ENCODE results near the gene SGSM1.

SGSM1 gene

DNA sequence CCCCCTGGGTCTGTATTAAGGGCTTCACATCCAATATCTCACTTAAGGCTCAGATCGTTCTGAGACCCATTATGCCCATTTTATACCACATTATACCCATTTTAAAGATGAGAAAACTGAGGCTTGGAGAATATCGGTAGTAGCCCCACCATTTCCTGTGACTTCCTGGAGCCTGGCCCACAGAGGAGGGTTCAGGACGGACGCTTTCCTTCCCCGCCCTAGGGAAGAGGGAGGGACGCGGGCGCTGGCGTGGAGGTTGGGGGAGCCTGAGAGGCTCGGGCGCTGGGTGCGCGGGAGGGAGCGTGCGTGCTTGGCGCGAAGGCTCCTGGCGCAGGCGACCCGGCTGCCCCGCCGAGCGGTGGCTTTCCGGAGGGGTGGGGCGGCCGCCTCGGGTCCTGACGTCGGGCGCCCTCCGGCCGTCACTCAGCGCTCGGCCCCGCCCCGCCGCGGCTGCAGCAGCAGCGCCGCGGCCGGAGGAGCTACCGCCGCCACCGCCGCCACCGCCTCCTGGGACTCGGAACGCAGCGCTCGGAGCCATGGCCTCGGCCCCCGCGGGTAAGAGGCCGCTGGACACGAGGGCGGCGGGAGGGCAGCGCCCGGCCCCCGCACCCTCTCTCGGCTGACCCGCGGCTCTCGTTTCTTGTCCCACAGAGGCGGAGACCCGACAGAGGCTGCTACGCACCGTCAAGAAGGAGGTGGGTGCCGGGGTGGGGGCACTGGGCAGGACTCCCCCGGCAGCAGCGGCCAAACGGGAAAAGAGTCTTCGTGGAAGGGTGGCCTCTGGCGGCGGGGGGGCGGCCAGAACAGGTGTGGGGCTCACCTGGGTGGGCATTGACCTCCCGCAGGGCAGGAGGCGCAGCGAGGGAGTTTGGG lies at the start of gene SGSM1:
Gene SGSM1 (plus strand): TSS at position 422 of the 873 bp plus-strand sequence. CDS start 115 bp downstream, at position 537.
- H3K27ac ChIP-seq (ENCODE audit: low read length) = no peak within 1 kb of the TSS
- H3K4me3 ChIP-seq (ENCODE audit: low read length) = peak within 1 kb of the TSS; percentile 72
- H3K9ac ChIP-seq (ENCODE audit: low read depth, low read length) = peak within 1 kb of the TSS; percentile 72; the same call in 1 of the 2 replicates
- H3K27me3 ChIP-seq (ENCODE audit: insufficient read depth, low read length) = peaks cover 8% of the 10 kb centered on the region
- H3K36me3 ChIP-seq (ENCODE audit: insufficient read depth, low read depth, low read length) = no peaks in the 10 kb centered on the region
- no peaks in the 10 kb centered on the region for H3K4me1 ChIP-seq (ENCODE audit: insufficient read depth, low read length)
- H3K9me3 ChIP-seq (ENCODE audit: insufficient read depth, low read depth, low read length) = no peaks in the 10 kb centered on the region

DNA sequence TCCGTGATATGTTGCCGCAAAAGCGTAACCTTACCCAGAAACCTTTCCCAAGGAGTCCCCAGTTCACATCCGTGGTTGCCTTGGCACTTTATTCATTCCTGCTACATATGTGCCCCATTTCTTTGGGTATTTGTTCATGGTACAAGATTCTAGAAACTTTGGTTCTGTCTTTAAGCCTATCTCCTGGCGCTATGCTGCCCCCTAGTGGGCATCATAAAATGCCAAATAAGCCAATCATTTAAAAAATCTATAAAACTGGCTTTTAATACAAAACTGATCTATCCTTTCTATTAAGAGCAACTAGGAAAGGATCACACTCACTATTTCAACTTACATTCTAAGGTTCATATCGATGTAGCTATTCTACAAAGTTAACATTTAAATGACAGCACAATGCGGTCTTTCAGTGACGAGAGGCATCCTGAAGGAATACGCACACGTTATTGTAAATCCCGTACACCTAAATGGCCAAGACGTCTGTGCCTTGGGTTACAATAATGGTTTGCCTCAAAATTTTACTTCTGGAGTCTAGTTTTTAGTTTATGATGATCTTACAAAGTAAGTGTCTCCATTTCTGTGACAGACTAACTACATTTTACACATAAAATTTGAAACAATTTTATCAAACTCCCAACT lies 47.7 kb upstream of the SGSM1 start:
- Histone ChIP-seq H3K36me3 (ENCODE audit: insufficient read depth, low read depth, low read length) (no peaks in the 10 kb centered on the region), H3K4me1 (ENCODE audit: insufficient read depth, low read length) (0 out of 2 replicates have a peak, but pooled peaks cover 3% of the 10 kb centered on the region), H3K4me3 (ENCODE audit: low read length) (no peak overlapping the region), H3K27ac (ENCODE audit: low read length) (no peak overlapping the region), H3K9ac (ENCODE audit: low read depth, low read length) (no peak overlapping the region), H3K9me3 (ENCODE audit: insufficient read depth, low read depth, low read length) (no peaks in the 10 kb centered on the region), H3K27me3 (ENCODE audit: insufficient read depth, low read length) (no peaks in the 10 kb centered on the region)

- Histone ChIP-seq H3K27me3 (ENCODE audit: insufficient read depth, low read length) (no peaks in the 10 kb centered on the region), H3K27ac (ENCODE audit: low read length) (no peak overlapping the region), H3K4me1 (ENCODE audit: insufficient read depth, low read length) (0 out of 2 replicates have a peak, but pooled peaks cover 3% of the 10 kb centered on the region), H3K9ac (ENCODE audit: low read depth, low read length) (no peak overlapping the region), H3K36me3 (ENCODE audit: insufficient read depth, low read depth, low read length) (no peaks in the 10 kb centered on the region), H3K4me3 (ENCODE audit: low read length) (no peak overlapping the region), H3K9me3 (ENCODE audit: insufficient read depth, low read depth, low read length) (no peaks in the 10 kb centered on the region)
These were observed 46.2 kb upstream of the SGSM1 start for GRCh38 chr22:24759765-24760164.

DNA sequence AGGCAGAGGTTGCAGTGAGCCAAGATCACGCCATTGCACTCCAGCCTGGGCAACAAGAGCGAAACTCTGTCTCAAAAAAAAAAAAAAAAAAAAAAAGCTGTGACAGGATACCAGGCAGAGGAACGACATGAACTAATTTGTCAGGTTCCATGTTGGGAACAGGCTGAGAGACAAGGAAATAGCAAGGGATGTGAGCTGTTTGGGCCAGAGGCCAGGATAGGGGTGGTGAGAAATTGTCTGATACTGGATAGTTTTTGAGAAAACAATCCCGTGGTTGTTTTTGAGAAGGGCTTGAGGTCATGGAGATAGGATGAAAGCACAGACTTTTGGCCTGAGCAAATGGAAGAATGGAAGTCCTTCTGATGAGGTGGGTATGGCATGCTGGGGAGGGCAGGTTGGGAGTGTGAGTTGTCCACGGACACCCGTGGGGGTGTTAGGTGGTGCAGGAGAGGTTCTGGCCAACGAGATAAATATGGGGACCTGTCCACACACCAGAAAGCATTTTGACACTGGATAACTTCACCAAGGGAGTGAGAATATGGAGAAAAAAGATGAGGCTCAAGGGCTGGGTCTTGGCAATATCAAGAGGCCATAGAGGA lies 45.2 kb upstream of the SGSM1 start:
- H3K4me3 ChIP-seq (ENCODE audit: low read length) = no peak overlapping the region
- H3K27ac ChIP-seq (ENCODE audit: low read length) = no peak overlapping the region
- 0 out of 2 replicates have a peak, but pooled peaks cover 3% of the 10 kb centered on the region for H3K4me1 ChIP-seq (ENCODE audit: insufficient read depth, low read length)
- H3K27me3 ChIP-seq (ENCODE audit: insufficient read depth, low read length) = no peaks in the 10 kb centered on the region
- H3K36me3 ChIP-seq (ENCODE audit: insufficient read depth, low read depth, low read length) = no peaks in the 10 kb centered on the region
- no peak overlapping the region for H3K9ac ChIP-seq (ENCODE audit: low read depth, low read length)
- no peaks in the 10 kb centered on the region for H3K9me3 ChIP-seq (ENCODE audit: insufficient read depth, low read depth, low read length)

DNA sequence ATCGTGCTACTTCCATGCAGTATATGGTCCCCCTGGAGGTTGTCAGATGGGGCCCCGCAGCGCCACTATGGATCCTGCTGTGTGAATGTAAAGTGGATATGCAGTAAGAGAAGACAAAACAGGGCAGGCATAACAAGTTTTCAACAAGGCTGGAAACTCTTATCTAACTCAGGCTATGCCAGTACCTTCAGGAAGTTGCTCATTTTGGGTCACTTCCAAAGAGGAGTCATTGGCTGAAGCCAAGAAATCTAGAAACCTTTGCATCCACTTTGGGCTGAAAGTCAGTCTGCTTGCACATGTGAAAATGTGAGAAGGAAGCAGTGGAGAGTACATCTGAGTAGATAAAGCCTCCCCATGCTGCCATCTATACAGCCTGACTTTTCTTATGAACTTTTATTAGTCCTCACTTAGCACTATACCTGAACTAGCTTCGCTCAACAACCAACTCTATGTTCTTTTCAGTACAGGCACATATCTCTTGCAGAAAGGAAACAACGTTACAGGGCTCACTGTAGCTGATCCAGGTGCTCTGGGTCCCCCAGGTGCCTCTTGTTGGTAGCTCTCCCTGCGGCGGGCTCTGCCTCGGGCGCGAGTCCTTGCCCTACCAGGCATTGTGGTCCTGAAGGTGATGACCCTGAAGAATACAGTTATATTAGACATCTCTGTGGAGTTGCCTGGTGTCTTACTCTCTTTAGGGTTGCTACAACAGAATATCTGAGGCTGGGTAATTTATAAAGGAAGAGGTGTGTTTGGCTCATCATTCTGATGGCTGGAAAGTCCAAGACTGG lies 43.9 kb upstream of the SGSM1 start:
- H3K4me3 ChIP-seq (ENCODE audit: low read length) = no peak overlapping the region
- H3K27me3 ChIP-seq (ENCODE audit: insufficient read depth, low read length) = no peaks in the 10 kb centered on the region
- no peaks in the 10 kb centered on the region for H3K36me3 ChIP-seq (ENCODE audit: insufficient read depth, low read depth, low read length)
- H3K4me1 ChIP-seq (ENCODE audit: insufficient read depth, low read length) = 0 out of 2 replicates have a peak, but pooled peaks cover 3% of the 10 kb centered on the region
- no peak overlapping the region for H3K9ac ChIP-seq (ENCODE audit: low read depth, low read length)
- no peaks in the 10 kb centered on the region for H3K9me3 ChIP-seq (ENCODE audit: insufficient read depth, low read depth, low read length)
- H3K27ac ChIP-seq (ENCODE audit: low read length) = no peak overlapping the region

- Histone ChIP-seq H3K9me3 (ENCODE audit: insufficient read depth, low read depth, low read length) (no peaks in the 10 kb centered on the region), H3K27ac (ENCODE audit: low read length) (no peak overlapping the region), H3K4me3 (ENCODE audit: low read length) (no peak overlapping the region), H3K27me3 (ENCODE audit: insufficient read depth, low read length) (no peaks in the 10 kb centered on the region), H3K9ac (ENCODE audit: low read depth, low read length) (no peak overlapping the region), H3K4me1 (ENCODE audit: insufficient read depth, low read length) (0 out of 2 replicates have a peak, but pooled peaks cover 3% of the 10 kb centered on the region), H3K36me3 (ENCODE audit: insufficient read depth, low read depth, low read length) (no peaks in the 10 kb centered on the region)
These were observed 42.0 kb upstream of the SGSM1 start for GRCh38 chr22:24763872-24764485.

GRCh38 chr22:24765166-24765565 lies 40.8 kb upstream of the SGSM1 start:
- no peak overlapping the region for H3K4me3 ChIP-seq (ENCODE audit: low read length)
- H3K36me3 ChIP-seq (ENCODE audit: insufficient read depth, low read depth, low read length) = no peaks in the 10 kb centered on the region
- H3K9ac ChIP-seq (ENCODE audit: low read depth, low read length) = no peak overlapping the region
- H3K27ac ChIP-seq (ENCODE audit: low read length) = no peak overlapping the region
- H3K9me3 ChIP-seq (ENCODE audit: insufficient read depth, low read depth, low read length) = no peaks in the 10 kb centered on the region
- no peaks in the 10 kb centered on the region for H3K27me3 ChIP-seq (ENCODE audit: insufficient read depth, low read length)
- H3K4me1 ChIP-seq (ENCODE audit: insufficient read depth, low read length) = 0 out of 2 replicates have a peak, but pooled peaks cover 3% of the 10 kb centered on the region

DNA sequence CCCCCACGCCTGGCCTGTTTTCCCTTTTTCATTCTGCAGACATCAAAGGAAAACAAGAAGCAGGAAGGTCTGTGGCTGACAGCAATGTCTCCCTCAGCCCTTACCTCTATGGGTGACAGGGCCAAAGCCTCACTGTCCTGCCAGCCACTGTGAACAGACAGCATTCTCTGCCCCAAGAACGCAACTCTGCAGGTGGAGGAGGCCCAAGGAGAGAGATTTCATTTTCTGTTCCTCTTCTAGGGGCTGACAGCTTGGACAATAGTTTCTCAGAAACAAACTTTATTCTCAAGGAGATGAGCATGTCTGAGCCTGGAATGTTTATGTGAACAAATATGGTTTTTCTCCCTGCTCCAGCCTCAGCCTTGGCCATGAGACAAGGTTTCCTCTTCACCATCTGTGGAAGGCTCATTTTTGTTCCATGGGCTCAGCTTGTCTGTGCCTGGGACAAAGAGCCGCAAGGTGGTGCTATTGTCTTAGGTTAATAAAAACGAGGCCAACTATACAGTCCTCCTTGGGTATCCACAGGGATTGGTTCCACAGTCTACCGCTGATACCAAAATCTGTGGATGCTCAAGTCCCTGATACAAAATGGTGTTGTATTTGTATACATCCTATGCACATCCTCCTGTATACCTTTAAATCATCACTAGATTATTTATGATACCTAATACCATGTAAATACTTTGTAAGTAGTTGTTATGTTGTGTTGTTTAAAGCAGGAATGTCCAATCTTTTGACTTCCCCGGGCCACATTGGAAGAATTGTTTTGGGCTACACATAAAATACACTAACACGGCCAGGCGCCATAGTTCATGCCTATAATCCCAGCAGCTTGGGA lies 37.3 kb upstream of the SGSM1 start:
- Histone ChIP-seq H3K27ac (ENCODE audit: low read length) (no peak overlapping the region), H3K4me1 (ENCODE audit: insufficient read depth, low read length) (0 out of 2 replicates have a peak, but pooled peaks cover 3% of the 10 kb centered on the region), H3K9me3 (ENCODE audit: insufficient read depth, low read depth, low read length) (no peaks in the 10 kb centered on the region), H3K27me3 (ENCODE audit: insufficient read depth, low read length) (no peaks in the 10 kb centered on the region), H3K36me3 (ENCODE audit: insufficient read depth, low read depth, low read length) (no peaks in the 10 kb centered on the region), H3K9ac (ENCODE audit: low read depth, low read length) (no peak overlapping the region), H3K4me3 (ENCODE audit: low read length) (no peak overlapping the region)

GRCh38 chr22:24772493-24773220 lies 33.4 kb upstream of the SGSM1 start:
- Histone ChIP-seq H3K36me3 (ENCODE audit: insufficient read depth, low read depth, low read length) (no peaks in the 10 kb centered on the region), H3K4me1 (ENCODE audit: insufficient read depth, low read length) (0 out of 2 replicates have a peak, but pooled peaks cover 3% of the 10 kb centered on the region), H3K9ac (ENCODE audit: low read depth, low read length) (no peak overlapping the region), H3K27ac (ENCODE audit: low read length) (no peak overlapping the region), H3K4me3 (ENCODE audit: low read length) (no peak overlapping the region), H3K9me3 (ENCODE audit: insufficient read depth, low read depth, low read length) (no peaks in the 10 kb centered on the region), H3K27me3 (ENCODE audit: insufficient read depth, low read length) (no peaks in the 10 kb centered on the region)
